GM18507 (cell line): ENCODE data around the gene THPO.

Source experiments
- DNase-seq: peaks from one replicate; pipeline ENCODE4 v3.0.0; 2011; ENCODE audit warnings: low read depth; ENCODE audit not compliant: insufficient read length; ENCODE audit errors: extremely low spot score
- FAIRE-seq: peaks from 2 replicates; lab custom pipeline; 2011; peaks lifted over from hg19 to GRCh38; lab: Jason Lieb, UNC

THPO gene

DNA sequence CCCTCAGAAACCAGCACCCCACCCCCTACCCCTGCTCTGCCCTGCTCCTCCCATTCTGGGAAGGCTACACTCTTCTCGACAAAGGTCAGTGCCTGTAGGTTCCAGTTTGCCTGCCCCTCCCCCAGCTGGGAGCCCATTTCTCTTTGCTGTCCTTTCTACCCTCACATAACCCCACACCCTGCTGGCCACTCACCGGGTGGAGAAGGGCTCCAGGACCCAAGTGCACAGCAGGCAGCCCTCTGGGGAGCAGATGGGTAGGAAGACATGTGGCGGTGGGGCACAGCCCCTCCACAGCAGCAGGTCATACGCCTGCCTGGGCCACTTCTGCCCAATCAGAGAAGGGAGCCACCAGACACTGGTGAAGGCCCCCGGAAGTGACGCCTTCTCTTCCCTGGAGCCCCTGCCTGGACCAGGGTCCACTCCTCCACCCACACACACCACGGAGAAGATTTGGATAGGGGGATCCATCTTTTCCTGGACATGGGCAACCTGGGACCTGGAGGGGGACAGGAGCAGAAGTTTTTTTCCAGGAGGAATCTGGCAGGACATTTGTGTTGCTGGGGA is at the start of gene THPO:
Gene THPO, minus strand, starts transcription at position 326 of the 564 bp plus-strand sequence. CDS start 1,948 bp downstream, outside the sequence.
- FAIRE-seq (no peak), DNase-seq (no peak)

DNA sequence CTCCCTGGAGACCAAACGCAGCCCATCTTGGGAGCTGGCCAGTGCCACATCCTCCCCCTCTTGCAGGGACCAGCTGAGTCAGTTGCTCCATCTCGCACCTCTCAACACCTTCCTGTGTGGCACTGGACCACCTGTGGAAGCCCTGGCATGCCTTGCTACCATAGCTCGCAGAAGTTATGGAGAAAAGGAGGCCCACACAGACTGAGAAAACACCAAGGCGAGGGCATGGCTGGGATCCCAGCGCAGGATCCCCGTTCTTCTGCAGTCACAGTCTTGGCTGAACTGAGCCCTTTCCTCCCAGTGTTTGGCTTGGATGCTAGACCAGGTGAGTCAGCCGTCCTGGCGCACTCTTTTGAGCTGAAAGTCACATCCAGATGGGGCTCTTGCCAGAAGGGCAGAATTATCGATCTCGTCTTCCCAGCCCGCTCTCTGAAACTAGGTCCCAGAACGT is 48.7 kb upstream of the THPO start:
- no peak for DNase-seq
- FAIRE-seq, result no peak

DNA sequence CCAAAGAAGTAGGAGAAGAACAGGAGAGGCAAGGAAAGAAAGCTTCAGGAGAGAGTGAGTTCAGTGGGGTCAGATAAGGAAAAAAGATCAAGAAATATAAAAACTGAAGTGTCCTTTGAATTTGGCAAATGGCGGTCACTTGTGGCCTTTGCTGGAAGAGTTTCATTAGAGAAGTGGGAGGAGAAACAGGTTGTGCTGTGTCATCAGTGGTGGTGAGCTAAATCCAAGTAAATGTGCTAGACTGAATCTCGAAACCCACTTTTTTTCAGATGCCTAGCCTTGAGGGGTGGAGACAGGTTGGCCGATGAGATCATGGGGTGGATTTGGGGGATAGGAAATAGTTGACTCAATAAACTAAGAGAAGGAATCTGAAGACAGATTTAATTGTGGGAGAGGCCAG is 45.6 kb upstream of the THPO start:
- no peak for DNase-seq
- FAIRE-seq, result no peak

DNA sequence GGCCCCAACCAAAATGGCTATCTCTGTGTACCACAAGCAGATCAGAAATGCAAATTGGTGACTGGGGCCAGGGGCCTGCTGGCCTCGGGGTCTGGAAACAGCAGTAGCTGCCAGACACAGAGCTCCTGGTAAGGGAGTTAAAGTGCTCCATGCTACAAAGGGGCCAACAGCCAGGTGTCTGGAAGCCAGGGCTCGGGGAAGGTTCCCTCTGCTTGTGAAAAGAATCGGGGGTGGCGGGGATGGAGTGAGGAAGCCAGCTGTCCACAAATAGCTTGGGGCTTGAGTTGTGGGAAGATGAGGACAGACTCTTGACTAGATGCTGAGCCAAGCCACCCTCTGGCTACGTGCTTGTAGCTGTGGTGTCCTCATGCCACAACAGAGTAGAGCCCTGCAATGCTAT is 41.2 kb upstream of the THPO start:
- FAIRE-seq, result no peak
- no peak for DNase-seq

DNA sequence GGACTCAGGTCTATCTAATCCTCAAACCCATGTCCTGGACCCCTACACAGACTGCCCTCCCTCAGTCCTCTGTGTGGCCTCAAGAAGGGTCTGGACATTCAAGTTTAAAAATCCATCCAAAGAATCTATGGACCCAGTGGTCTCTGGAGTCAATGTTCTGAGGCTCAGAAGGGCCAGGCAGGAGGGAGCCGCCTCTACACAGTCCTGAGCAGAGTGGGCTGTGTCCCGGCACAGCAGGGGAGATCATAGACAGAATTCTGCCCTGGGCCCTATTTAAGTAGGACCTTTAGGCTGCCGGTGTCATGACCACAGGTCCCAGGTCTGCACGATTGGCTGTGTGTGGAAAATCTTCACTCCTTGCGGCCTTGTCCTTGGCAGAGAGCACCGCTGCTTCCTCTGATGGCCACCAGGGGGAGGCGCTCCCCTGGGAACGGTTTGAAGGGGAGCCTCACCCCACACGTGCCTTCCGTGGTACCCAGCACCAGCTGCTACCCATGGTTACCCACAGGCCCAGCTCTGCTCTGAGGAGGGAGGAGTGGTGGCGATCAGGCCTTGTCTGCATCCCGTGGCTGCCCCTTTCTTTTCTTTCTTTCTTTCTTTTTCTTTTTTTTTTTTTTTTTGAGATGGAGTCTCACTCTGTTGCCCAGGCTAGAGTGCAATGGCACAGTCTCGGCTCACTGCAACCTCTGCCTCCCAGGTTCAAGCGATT is 39.8 kb upstream of the THPO start:
- DNase-seq, result peak; percentile 62
- peak; percentile 87 for FAIRE-seq

DNA sequence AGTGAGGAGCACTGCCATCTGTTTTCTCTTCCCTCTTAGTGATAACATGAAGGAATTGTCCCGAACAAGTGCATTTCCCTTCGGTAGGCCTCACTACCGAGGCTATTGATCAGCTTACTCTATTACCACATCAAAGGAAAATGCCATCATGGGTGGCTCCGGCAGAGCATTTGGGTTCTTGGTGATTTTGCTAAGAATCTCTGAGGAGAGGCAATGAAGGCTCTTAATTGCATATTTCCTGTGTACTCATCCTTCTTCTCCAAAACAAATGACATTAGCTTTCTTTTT is 37.1 kb upstream of the THPO start:
- FAIRE-seq (no peak), DNase-seq (no peak)

GRCh38 chr3:184414418-184415202 is 36.6 kb upstream of the THPO start:
- no peak for FAIRE-seq

GRCh38 chr3:184409946-184410500 is 32.0 kb upstream of the THPO start:
- FAIRE-seq (no peak), DNase-seq (no peak)

More at GRCh38 chr3:184414418-184415202, 36.6 kb upstream of the THPO start:
- no peak for DNase-seq

- FAIRE-seq, result no peak
- DNase-seq, result no peak
Measured at GRCh38 chr3:184409331-184409926, 31.4 kb upstream of the THPO start.

GRCh38 chr3:184405075-184406030 is 27.3 kb upstream of the THPO start:
- no peak for DNase-seq
- no peak for FAIRE-seq

DNA sequence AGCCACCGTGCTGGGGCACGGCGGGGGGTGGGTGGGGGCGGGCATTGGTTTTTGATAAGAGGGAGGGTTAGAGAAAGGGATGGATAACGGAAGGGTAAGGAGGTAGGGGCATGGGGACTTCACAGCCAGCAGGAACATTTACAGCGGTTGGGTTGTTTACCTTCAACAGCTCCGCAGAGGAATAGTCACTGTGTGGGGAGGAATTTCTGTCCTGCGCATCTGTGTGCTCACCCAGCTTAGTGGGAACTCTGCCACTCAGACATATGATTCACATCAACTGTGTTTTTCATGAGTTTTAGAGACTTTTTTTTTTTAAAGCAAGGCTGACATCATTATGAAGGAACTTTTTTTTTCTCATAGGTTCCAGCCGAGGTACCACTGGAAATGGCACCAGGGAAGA is 21.4 kb upstream of the THPO start:
- DNase-seq, result no peak
- no peak for FAIRE-seq

GRCh38 chr3:184395320-184395660 is 17.3 kb upstream of the THPO start:
- FAIRE-seq, result no peak
- DNase-seq, result no peak

GRCh38 chr3:184391266-184391665 is 13.3 kb upstream of the THPO start:
- FAIRE-seq (no peak), DNase-seq (no peak)

DNA sequence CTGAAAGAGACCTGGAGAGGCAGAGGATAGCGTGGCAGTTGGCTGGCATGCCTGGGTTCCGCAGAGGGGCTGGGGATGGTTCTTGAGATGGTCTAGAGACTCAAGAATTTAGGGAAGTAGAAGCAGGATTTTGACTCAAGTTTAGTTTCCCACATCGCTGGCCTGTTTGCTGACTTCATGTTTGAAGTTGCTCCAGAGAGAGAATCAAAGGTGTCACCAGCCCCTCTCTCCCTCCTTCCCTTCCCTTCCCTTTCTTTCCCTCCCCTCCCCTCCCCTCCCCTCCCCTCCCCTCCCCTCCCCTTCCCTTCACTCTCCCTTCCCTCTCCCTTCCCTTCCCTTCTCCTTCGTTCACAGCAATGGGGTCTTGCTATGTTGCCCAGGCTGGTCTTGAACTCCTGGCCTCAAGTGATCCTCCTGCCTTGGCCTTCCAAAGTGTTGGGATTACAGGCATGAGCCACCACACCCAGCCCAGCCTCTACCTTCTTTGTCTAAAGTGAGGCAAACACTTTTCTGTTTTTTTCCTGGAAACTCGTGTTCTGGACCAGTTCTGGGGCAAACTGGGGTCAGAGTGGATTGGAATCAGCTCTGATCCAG is 12.0 kb upstream of the THPO start:
- FAIRE-seq (no peak), DNase-seq (no peak)

DNA sequence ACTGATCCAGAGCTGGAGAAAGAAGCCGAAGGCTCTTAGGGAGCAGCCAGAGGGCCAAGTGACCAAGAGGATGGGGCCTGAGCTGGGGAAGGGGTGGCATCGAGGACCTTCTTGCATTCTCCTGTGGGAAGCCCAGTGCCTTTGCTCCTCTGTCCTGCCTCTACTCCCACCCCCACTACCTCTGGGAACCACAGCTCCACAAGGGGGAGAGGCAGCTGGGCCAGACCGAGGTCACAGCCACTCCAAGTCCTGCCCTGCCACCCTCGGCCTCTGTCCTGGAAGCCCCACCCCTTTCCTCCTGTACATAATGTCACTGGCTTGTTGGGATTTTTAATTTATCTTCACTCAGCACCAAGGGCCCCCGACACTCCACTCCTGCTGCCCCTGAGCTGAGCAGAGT is 11.4 kb upstream of the THPO start:
- DNase-seq (no peak), FAIRE-seq (no peak)

DNA sequence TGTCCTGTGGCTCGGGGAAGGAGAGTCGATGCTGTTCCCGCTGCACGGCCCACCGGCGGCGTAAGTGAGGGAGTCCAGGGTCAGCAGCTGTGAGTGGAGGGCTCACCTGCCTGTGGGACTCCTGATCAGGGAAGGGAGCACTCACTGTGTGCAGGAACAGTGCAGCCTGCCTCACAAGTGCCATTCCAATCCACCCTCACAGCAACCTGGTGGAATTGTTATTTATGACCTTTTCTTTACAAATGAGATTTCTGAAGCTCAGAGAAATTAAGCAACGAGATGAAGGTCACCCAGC is 10.9 kb upstream of the THPO start:
- DNase-seq (no peak), FAIRE-seq (no peak)

GRCh38 chr3:184388164-184388935 is 10.3 kb upstream of the THPO start:
- FAIRE-seq, result no peak

DNA sequence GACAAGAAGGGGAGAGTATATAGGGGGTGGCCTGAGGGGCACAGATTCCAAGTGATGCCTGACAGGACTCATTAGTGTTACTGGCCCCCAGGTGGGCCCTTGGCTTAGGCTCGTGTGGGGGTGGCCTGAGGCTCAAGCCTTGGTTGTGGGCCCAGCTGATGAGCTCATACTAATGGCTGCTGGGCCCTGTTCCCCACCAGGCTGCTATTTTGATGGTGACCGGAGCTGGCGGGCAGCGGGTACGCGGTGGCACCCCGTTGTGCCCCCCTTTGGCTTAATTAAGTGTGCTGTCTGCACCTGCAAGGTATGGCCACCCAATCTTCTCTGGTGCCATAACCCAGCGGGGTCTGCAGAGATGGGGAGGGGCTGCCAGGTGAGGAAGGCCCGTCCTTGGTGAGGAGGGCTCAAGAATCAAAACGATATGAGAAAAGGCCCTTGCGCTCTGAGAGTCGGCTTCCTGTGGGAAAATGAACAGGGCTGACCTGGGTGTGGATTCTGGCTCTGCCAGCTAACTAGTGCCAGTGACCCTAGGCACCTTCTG is 9.2 kb upstream of the THPO start:
- FAIRE-seq (no peak), DNase-seq (no peak)

More at GRCh38 chr3:184388164-184388935, 10.3 kb upstream of the THPO start:
- DNase-seq, result no peak
